ACC112 (cell line): ENCODE data around the gene SLC8A1.

Experiments used
- H2AFZ ChIP-seq: fragments of 200-600 bp; sonication (generic); one replicate; pipeline ENCODE4 v1.6.0; 2017; ENCODE audit warnings: antibody characterized with exemption, low read length; ENCODE audit not compliant: unreplicated experiment
- H3K27ac ChIP-seq: fragments of 200-600 bp; sonication (generic); 2 replicates; pipeline ENCODE4 v1.5.1; 2014; ENCODE audit warnings: low read depth, mild to moderate bottlenecking, antibody characterized with exemption, low read length, moderate library complexity
- H3K27me3 ChIP-seq: fragments of 200-600 bp; sonication (generic); 2 replicates; pipeline ENCODE4 v1.6.1; 2014; ENCODE audit warnings: mild to moderate bottlenecking, antibody characterized with exemption, low read length, moderate library complexity, mixed read lengths; ENCODE audit not compliant: insufficient read depth
- H3K36me3 ChIP-seq: fragments of 200-600 bp; sonication (generic); 2 replicates; pipeline ENCODE4 v1.6.1; 2016; ENCODE audit warnings: mild to moderate bottlenecking, antibody characterized with exemption, low read length, moderate library complexity, mixed read lengths; ENCODE audit not compliant: insufficient read depth
- H3K4me1 ChIP-seq: fragments of 200-600 bp; sonication (generic); one replicate; pipeline ENCODE4 v1.6.1; 2016; ENCODE audit warnings: low read length, mixed read lengths; ENCODE audit not compliant: insufficient read depth, unreplicated experiment, control insufficient read depth
- H3K4me3 ChIP-seq: fragments of 200-600 bp; sonication (generic); 2 replicates; pipeline ENCODE4 v1.5.1; 2014; ENCODE audit warnings: mild to moderate bottlenecking, low read depth, low read length
- H3K79me2 ChIP-seq: fragments of 200-600 bp; sonication (generic); one replicate; pipeline ENCODE4 v1.6.0; 2016; ENCODE audit warnings: low read length; ENCODE audit not compliant: control insufficient read depth, unreplicated experiment, insufficient read depth

SLC8A1 gene

DNA sequence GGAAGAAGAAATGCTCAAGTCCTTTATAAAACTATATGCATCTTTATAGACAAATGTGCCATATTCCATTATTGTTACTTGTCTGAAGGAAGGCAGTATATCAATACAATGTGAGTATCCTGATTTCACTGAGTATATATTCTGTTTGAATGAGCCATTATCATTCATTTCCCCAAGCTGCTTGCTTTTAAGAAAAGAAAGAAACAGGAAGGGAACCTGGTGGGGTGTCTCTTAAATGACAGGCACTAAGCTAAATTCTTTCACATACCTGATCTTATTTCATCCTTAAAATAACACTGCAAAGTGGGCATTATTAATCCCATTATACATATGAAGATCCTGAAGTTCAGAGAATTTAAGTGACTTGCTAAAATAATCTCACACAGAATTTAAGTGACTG lies 307.9 kb downstream of the SLC8A1 start:
- H3K4me1 ChIP-seq = no peaks in the 10 kb centered on the region
- H3K4me3 ChIP-seq = no peak overlapping the region
- H3K79me2 ChIP-seq = no peaks in the 10 kb centered on the region
- no peak overlapping the region for H2AFZ ChIP-seq
- H3K27ac ChIP-seq = no peak overlapping the region
- no peaks in the 10 kb centered on the region for H3K36me3 ChIP-seq
- no peaks in the 10 kb centered on the region for H3K27me3 ChIP-seq

GRCh38 chr2:40138314-40138713 lies 313.6 kb downstream of the SLC8A1 start:
- H3K4me3 ChIP-seq = no peak overlapping the region
- H3K27me3 ChIP-seq = no peaks in the 10 kb centered on the region
- H2AFZ ChIP-seq = no peak overlapping the region
- H3K4me1 ChIP-seq = no peaks in the 10 kb centered on the region
- no peaks in the 10 kb centered on the region for H3K79me2 ChIP-seq
- H3K36me3 ChIP-seq = no peaks in the 10 kb centered on the region
- H3K27ac ChIP-seq = no peak overlapping the region

GRCh38 chr2:40131081-40131704 lies 320.7 kb downstream of the SLC8A1 start:
- H2AFZ ChIP-seq = no peak overlapping the region
- H3K79me2 ChIP-seq = no peaks in the 10 kb centered on the region
- peaks cover 16% of the 10 kb centered on the region for H3K4me1 ChIP-seq
- no peaks in the 10 kb centered on the region for H3K36me3 ChIP-seq
- no peak overlapping the region for H3K4me3 ChIP-seq
- no peaks in the 10 kb centered on the region for H3K27me3 ChIP-seq
- no peak overlapping the region for H3K27ac ChIP-seq

GRCh38 chr2:40130251-40130994 lies 321.5 kb downstream of the SLC8A1 start:
- no peaks in the 10 kb centered on the region for H3K79me2 ChIP-seq
- no peaks in the 10 kb centered on the region for H3K27me3 ChIP-seq
- H3K4me1 ChIP-seq = peaks cover 16% of the 10 kb centered on the region
- no peak overlapping the region for H2AFZ ChIP-seq
- H3K36me3 ChIP-seq = no peaks in the 10 kb centered on the region
- no peak overlapping the region for H3K4me3 ChIP-seq
- no peak overlapping the region for H3K27ac ChIP-seq

DNA sequence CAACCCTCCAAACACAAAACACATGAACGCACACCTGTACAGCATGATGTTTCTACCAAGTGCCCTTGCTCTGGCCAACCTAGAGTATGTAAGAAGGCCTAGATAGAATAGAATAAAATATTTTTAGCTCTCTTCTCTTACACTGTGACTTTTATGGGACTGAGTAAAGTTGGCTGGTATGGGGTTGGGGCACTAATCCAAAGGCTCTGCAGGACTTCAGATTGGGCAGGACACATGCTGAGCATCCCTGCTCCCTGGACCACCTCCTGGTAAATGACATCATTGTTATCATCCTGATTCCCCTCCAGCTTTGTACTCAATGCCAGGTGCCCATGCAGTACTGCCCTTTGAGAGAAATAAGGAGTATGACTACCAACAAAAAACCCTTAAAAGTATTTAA lies 322.2 kb downstream of the SLC8A1 start:
- no peaks in the 10 kb centered on the region for H3K36me3 ChIP-seq
- H3K27me3 ChIP-seq = no peaks in the 10 kb centered on the region
- H3K4me3 ChIP-seq = no peak overlapping the region
- no peak overlapping the region for H2AFZ ChIP-seq
- H3K79me2 ChIP-seq = no peaks in the 10 kb centered on the region
- H3K4me1 ChIP-seq = peaks cover 16% of the 10 kb centered on the region
- H3K27ac ChIP-seq = no peak overlapping the region

- Histone ChIP-seq H3K4me3 (no peak overlapping the region), H3K27ac (no peak overlapping the region), H3K36me3 (no peaks in the 10 kb centered on the region), H3K4me1 (peaks cover 19% of the 10 kb centered on the region), H3K27me3 (no peaks in the 10 kb centered on the region), H3K79me2 (no peaks in the 10 kb centered on the region), H2AFZ (no peak overlapping the region)
These were observed 323.1 kb downstream of the SLC8A1 start for GRCh38 chr2:40128796-40129195.

GRCh38 chr2:40127890-40128557 lies 323.9 kb downstream of the SLC8A1 start:
- Histone ChIP-seq H3K27ac (peak overlapping the region; percentile 29; the same call in 1 of the 2 replicates), H3K4me1 (peaks cover 27% of the 10 kb centered on the region), H2AFZ (peak overlapping the region; percentile 51), H3K4me3 (no peak overlapping the region), H3K79me2 (no peaks in the 10 kb centered on the region), H3K27me3 (no peaks in the 10 kb centered on the region), H3K36me3 (no peaks in the 10 kb centered on the region)

GRCh38 chr2:40127146-40127545 lies 324.7 kb downstream of the SLC8A1 start:
- no peak overlapping the region for H3K27ac ChIP-seq

DNA sequence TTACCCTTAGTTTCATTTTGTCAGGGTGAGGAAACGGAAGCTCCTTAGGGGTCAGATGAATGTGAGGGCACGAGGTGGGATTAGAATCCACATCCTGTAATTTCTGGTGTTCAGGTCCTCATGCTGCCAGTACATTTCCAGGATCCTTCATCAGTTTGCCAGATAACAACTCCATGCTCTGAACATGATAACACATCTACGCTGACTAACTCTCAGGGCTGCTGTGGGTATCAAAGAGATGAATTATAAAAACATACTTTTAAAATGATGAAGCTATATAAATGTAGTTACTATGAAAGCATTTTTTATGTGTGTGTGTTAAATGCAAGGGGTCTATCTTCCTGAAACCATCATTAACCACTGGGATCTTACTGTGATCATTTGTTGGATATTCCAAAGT lies 325.9 kb downstream of the SLC8A1 start:
- no peak overlapping the region for H2AFZ ChIP-seq
- H3K27ac ChIP-seq = no peak overlapping the region
- no peaks in the 10 kb centered on the region for H3K79me2 ChIP-seq
- H3K27me3 ChIP-seq = no peaks in the 10 kb centered on the region
- H3K4me3 ChIP-seq = no peak overlapping the region
- peaks cover 28% of the 10 kb centered on the region for H3K4me1 ChIP-seq
- H3K36me3 ChIP-seq = no peaks in the 10 kb centered on the region

More at GRCh38 chr2:40127146-40127545, 324.7 kb downstream of the SLC8A1 start:
- no peak overlapping the region for H3K4me3 ChIP-seq
- H3K27me3 ChIP-seq = no peaks in the 10 kb centered on the region
- peaks cover 28% of the 10 kb centered on the region for H3K4me1 ChIP-seq
- H3K79me2 ChIP-seq = no peaks in the 10 kb centered on the region
- no peak overlapping the region for H2AFZ ChIP-seq
- H3K36me3 ChIP-seq = no peaks in the 10 kb centered on the region

DNA sequence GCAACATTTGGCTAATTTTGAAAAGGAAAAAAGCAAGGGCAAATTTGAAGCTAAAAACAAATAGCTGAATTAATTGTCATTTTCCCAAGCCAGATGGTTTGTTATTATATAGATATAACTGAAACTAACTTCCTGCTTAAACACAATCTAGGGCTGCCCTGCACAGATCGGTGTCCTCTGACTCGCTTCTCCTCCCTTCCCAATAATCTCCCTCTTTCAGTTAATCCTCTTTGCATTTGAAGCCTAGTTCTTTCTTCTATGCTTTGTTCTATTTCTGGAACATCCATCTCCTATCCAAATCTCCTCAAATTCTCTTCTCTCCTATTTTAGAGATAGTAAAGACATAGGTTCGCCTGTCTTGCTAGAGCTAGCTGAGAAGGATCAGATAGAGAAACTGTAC lies 328.1 kb downstream of the SLC8A1 start:
- peaks cover 28% of the 10 kb centered on the region for H3K4me1 ChIP-seq
- peak overlapping the region; percentile 33 for H2AFZ ChIP-seq
- no peaks in the 10 kb centered on the region for H3K79me2 ChIP-seq
- H3K27ac ChIP-seq = no peak overlapping the region
- H3K4me3 ChIP-seq = peak overlapping the region; percentile 57
- H3K36me3 ChIP-seq = no peaks in the 10 kb centered on the region
- H3K27me3 ChIP-seq = no peaks in the 10 kb centered on the region
